Hematopoietic multipotent progenitor cell treated with erythropoietin and hydrocortisone succinate and interleukin-3 and kit ligand, for 17 days (in vitro differentiated cells): ENCODE results near the gene PCF11.
"Not testable (repeated sequence)": the region's sequence is repeated elsewhere in the genome, so short reads cannot be mapped to it uniquely, and the experiment has no call there.

Experiments
- DNase-seq: peaks from one replicate; pipeline ENCODE4 v3.0.0-alpha.2; 2015; ENCODE audit warnings: low spot score

Gene PCF11

GRCh38 chr11:83191491-83191890 is 34.6 kb downstream of the PCF11 start:
- no peak for DNase-seq

- no peak for DNase-seq
These were observed 35.1 kb downstream of the PCF11 start for GRCh38 chr11:83191986-83192385.

- DNase-seq, result no peak
These were observed 35.8 kb downstream of the PCF11 start for GRCh38 chr11:83192606-83193245.

GRCh38 chr11:83193315-83194280 is 36.7 kb downstream of the PCF11 start, which contains the start of gene ANKRD42:
TSS of gene ANKRD42 (plus strand) at chr11:83193712. CDS start at chr11:83194671, 959 bp downstream.
- DNase-seq, result peak; percentile 94

- DNase-seq, result peak; percentile 43
These were observed 37.6 kb downstream of the PCF11 start for GRCh38 chr11:83194281-83195142.

- no peak for DNase-seq
These were observed 38.2 kb downstream of the PCF11 start for GRCh38 chr11:83195143-83195466.

- DNase-seq, result no peak
These were observed 38.7 kb downstream of the PCF11 start for GRCh38 chr11:83195649-83196048.

GRCh38 chr11:83200035-83200434 is 43.1 kb downstream of the PCF11 start:
- no peak for DNase-seq

- no peak for DNase-seq
These were observed 48.8 kb downstream of the PCF11 start for GRCh38 chr11:83205608-83206185.

- DNase-seq, result no peak
These were observed 49.3 kb downstream of the PCF11 start for GRCh38 chr11:83206221-83206620.

GRCh38 chr11:83206771-83207382 is 49.9 kb downstream of the PCF11 start:
- DNase-seq, result not testable (repeated sequence)

GRCh38 chr11:83219095-83219494 is 62.2 kb downstream of the PCF11 start:
- no peak for DNase-seq

- no peak for DNase-seq
These were observed 63.3 kb downstream of the PCF11 start for GRCh38 chr11:83220260-83220659.

GRCh38 chr11:83221694-83222093 is 64.8 kb downstream of the PCF11 start:
- no peak for DNase-seq

- DNase-seq, result no peak
These were observed 65.6 kb downstream of the PCF11 start for GRCh38 chr11:83222499-83222898.

GRCh38 chr11:83223457-83223856 is 66.5 kb downstream of the PCF11 start:
- DNase-seq, result no peak

GRCh38 chr11:83235825-83236224 is 78.9 kb downstream of the PCF11 start:
- no peak for DNase-seq
